ENCODE measurements around the gene RADX.

DNA sequence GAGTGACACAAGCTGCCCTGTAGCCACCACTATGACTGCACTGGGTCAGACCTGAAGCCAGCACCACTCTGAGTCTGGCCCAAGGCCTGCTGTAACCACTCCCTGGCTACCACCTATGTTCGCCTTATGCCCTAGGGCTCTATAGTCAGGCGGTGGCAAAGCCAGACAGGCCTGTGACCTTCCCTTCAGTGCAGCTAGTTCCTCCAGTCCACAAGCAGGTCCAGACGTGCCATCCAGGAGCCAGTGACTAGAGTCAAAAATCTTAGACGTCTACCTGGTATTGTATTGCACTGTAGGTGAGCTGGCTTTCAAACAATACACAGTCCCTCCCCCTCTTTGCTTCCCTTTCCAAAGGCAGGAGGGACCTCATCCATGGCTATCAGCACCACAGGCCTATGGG is 60.7 kb downstream of the RADX start:
- TF ChIP-seq, protein P1, sequence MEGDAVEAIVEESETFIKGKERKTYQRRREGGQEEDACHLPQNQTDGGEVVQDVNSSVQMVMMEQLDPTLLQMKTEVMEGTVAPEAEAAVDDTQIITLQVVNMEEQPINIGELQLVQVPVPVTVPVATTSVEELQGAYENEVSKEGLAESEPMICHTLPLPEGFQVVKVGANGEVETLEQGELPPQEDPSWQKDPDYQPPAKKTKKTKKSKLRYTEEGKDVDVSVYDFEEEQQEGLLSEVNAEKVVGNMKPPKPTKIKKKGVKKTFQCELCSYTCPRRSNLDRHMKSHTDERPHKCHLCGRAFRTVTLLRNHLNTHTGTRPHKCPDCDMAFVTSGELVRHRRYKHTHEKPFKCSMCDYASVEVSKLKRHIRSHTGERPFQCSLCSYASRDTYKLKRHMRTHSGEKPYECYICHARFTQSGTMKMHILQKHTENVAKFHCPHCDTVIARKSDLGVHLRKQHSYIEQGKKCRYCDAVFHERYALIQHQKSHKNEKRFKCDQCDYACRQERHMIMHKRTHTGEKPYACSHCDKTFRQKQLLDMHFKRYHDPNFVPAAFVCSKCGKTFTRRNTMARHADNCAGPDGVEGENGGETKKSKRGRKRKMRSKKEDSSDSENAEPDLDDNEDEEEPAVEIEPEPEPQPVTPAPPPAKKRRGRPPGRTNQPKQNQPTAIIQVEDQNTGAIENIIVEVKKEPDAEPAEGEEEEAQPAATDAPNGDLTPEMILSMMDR (IDR thresholded peaks at IDR 0.05), result no peak
- no peak for TF ChIP-seq POLR2A (IDR thresholded peaks at IDR 0.05)

Data from uterus (tissue), 2 donors.